ENCODE results near the gene IGSF21.

IGSF21 gene

GRCh38 chr1:18386591-18386990 lies 279.0 kb downstream of the IGSF21 start:
- no peak overlapping the region for H3K4me3 ChIP-seq (ENCODE audit: low read depth, low read length)
- DNase-seq (ENCODE audit: low read depth) = no peak
- TF ChIP-seq, protein P1, sequence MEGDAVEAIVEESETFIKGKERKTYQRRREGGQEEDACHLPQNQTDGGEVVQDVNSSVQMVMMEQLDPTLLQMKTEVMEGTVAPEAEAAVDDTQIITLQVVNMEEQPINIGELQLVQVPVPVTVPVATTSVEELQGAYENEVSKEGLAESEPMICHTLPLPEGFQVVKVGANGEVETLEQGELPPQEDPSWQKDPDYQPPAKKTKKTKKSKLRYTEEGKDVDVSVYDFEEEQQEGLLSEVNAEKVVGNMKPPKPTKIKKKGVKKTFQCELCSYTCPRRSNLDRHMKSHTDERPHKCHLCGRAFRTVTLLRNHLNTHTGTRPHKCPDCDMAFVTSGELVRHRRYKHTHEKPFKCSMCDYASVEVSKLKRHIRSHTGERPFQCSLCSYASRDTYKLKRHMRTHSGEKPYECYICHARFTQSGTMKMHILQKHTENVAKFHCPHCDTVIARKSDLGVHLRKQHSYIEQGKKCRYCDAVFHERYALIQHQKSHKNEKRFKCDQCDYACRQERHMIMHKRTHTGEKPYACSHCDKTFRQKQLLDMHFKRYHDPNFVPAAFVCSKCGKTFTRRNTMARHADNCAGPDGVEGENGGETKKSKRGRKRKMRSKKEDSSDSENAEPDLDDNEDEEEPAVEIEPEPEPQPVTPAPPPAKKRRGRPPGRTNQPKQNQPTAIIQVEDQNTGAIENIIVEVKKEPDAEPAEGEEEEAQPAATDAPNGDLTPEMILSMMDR (IDR thresholded peaks at IDR 0.05; ENCODE audit: insufficient read depth, low read depth, low read length, missing control alignments) = no peak

- H3K4me3 ChIP-seq (ENCODE audit: low read depth, low read length) = no peak overlapping the region
- TF ChIP-seq, protein P1 (IDR thresholded peaks at IDR 0.05; ENCODE audit: insufficient read depth, low read depth, low read length, missing control alignments) = no peak
- DNase-seq (ENCODE audit: low read depth) = no peak
These were observed 279.7 kb downstream of the IGSF21 start for GRCh38 chr1:18387307-18387706.

- DNase-seq (ENCODE audit: low read depth) = no peak
- no peak overlapping the region for H3K4me3 ChIP-seq (ENCODE audit: low read depth, low read length)
- TF ChIP-seq, protein P1 (IDR thresholded peaks at IDR 0.05; ENCODE audit: insufficient read depth, low read depth, low read length, missing control alignments) = no peak
These were observed 283.4 kb downstream of the IGSF21 start for GRCh38 chr1:18390953-18391352.

DNA sequence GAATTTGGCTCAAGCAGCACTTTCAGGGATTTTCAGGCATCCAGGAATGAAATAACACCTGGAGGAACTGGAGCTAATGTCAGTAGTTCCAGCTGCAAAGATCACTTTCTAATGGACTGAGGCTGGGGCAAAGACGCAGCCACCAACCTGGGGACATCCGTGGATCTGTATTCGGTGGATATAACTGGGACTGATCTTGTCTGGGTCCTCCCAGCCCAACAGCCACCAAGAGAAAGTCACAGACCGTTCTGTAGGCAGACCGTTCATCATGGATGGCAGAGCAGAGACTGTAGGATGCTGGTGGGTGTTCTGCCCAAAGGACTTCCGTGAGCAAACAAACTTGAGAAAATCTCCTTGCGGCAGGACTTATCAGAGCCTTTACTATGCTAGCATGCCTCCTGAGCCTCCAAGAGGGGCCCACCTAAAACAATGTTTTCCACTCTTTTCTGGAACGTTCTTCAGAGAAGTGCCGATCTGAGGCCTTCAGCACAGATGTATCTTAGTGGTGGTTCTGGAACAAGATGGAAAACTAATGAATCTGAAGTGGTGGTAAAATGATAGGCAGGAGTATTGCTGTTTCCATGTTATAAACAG lies 287.1 kb downstream of the IGSF21 start:
- TF ChIP-seq, protein P1 (IDR thresholded peaks at IDR 0.05; ENCODE audit: insufficient read depth, low read depth, low read length, missing control alignments) = no peak
- no peak for DNase-seq (ENCODE audit: low read depth)
- no peak overlapping the region for H3K4me3 ChIP-seq (ENCODE audit: low read depth, low read length)

DNA sequence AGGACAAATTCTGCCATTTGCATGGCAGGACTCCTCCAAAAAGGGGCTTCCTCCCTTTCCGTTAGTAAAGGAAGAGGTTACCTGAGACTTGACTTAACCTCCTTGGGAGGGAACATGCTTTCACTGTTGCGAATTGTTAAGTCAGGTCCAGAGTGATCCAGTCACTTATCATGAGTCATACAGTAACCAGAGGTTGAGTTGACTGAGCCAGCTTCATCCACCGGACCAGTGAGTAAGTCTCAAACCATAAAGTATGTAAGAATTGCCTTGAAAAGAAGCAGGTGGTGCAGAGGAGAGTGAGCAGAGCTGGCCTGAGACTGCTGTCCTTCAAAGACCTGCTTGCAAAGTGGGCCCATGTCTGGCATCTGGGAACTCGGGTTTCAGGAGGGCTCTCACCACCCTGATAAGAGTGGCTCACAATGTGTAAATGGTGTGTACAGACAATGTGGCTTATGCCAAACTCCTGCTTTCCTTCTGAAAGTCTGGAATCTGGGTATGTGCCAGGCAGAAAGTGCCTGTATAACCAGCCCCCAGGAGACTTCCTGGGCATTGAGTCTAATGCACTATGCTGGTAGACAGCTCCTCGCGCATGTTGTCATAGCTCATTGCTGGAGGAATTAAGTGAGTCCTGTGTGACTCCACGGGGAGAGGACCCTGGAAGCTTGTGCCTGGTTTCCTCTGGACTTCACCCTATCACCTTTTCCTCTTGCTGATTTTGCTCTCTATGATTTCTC lies 288.8 kb downstream of the IGSF21 start:
- TF ChIP-seq, protein P1 (IDR thresholded peaks at IDR 0.05; ENCODE audit: insufficient read depth, low read depth, low read length, missing control alignments) = no peak
- no peak overlapping the region for H3K4me3 ChIP-seq (ENCODE audit: low read depth, low read length)
- no peak for DNase-seq (ENCODE audit: low read depth)

- DNase-seq (ENCODE audit: low read depth) = no peak
- TF ChIP-seq, protein P1 (IDR thresholded peaks at IDR 0.05; ENCODE audit: insufficient read depth, low read depth, low read length, missing control alignments) = no peak
- H3K4me3 ChIP-seq (ENCODE audit: low read depth, low read length) = no peak overlapping the region
These were observed 290.0 kb downstream of the IGSF21 start for GRCh38 chr1:18397641-18398040.

Data from GM12865 (cell line).